Activated naive CD8-positive, alpha-beta T cell treated with anti-CD3 and anti-CD28 coated beads, Interleukin-2, amount 50 U/mL, for 16 hours (primary cell): Measurements from ENCODE around the gene PTEN.
"Not testable (repeated sequence)": the region's sequence is repeated elsewhere in the genome, so short reads cannot be mapped to it uniquely, and the experiment has no call there.

Source experiments
- DNase-seq: peaks from one replicate; pipeline ENCODE4 v3.0.0-alpha.2; 2020; ENCODE audit warnings: low read depth, low spot score

Gene PTEN

DNA sequence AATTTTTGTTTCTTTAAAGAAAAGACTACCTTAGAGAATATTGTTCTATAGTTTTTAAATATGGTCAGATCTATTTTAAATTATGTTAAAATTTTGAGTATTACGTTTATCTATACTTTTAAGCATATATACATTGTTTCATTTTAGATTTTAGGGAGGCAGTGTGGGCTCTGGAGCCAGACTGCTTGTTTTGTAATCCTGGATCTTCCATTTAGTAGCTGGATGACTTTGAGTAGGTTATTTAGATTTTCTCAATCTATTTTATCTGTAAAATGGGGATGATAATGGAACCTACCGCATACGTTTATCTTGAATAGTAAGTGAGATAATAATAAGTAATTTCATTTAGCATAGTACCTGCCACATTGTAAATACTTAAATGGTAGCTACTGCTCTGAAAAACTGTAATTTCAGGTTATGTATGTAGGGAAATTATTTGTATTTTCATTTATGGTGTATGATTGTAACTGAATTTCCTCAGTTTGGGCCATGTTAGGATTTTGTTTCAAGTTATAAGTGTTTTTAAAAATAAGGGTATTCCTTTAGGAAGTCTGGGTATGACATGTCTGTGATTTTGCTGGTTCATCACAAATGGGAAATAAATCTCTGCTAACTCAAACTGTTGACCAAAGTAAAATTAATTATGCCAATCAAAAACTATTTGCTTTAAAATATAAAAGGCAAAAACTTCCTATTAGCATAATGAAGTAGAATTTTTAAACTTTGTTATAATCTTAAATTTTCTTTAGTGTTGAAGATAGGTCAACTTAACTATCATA, 6.5 kb downstream of the PTEN start:
- no peak for DNase-seq

- DNase-seq: no peak
Observed at GRCh38 chr10:87872828-87873227, 9.4 kb downstream of the PTEN start.

- no peak for DNase-seq
Observed at GRCh38 chr10:87873656-87874055, 10.2 kb downstream of the PTEN start.

GRCh38 chr10:87875929-87876571, 12.6 kb downstream of the PTEN start:
- DNase-seq: no peak

DNA sequence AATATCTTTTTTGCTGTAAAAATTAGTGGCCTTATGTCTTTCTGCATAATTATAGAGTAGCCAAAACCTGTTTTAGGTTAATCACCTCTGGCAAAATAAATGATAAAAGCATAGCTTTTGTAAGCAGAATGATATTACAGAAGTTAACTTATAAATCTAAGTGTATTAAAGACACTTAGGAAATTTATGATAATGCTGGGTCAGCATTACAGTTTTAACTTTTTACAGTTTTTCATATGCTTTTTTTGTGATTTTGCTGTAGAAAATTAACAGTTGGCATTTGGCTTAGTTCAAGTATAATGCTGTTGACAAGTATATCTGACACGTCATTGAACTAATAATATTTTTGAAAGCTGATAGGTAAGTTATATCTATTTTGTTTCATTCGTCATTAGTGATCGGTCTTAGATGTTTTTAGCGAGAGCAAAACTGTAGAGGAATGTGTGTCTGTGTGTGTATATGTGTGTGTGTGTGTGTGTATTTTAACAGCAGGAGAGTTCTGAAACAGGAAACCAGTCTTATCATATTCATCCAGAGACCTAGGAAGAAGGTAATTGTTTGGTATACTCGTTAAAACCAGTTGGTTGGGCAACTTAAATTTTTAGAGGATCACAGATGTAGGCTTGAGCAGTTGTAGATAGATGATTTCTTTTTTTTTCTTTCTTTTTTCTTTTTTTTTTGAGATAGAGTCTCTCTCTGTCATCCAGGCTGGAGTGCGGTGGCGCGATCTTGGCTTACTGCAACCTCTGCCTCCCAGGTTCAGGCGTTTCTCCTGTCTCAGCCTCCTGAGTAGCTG, 15.4 kb downstream of the PTEN start:
- no peak for DNase-seq

DNA sequence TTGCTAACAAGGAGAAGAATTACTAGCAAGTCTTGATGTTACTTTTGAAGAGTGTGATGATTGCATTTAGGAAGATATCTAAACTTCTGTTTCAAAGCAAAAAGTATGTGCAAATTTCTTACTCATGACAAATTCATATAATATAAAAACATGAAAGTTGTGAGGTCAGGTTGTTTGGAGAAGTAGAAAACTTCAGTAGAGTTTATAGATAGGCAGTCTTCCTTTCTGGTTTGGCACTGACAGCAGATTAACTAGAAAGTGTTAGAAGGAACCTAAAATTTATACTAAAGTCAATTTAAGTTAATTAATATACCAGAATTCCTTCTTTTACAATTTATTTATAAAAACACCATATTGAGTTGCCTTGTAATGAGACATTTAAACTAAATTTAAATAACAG, 16.9 kb downstream of the PTEN start:
- no peak for DNase-seq

- DNase-seq: not testable (repeated sequence)
Observed at GRCh38 chr10:87881373-87882059, 18.1 kb downstream of the PTEN start.

GRCh38 chr10:87882555-87883294, 19.3 kb downstream of the PTEN start:
- no peak for DNase-seq

DNA sequence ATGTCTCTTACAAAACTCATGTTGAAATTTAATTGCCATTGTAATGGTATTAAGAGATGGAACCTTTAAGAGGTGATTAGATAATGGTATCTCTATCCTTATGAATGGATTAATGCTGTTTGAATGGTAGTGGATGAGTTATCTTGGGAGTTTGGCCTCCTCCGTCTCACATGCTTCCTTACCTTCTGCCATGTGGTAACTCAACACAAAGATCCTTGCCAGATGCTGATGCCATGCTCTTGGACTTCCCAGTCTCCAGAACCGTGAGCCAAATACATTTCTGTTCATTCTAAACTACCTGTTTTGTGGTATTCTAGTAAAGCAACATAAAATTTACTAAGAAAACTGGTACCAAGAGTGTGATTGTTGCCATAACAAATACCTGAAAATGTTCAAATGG, 23.2 kb downstream of the PTEN start:
- no peak for DNase-seq

- no peak for DNase-seq
Observed at GRCh38 chr10:87887146-87887545, 23.7 kb downstream of the PTEN start.

- DNase-seq: no peak
Observed at GRCh38 chr10:87887548-87888289, 24.3 kb downstream of the PTEN start.

DNA sequence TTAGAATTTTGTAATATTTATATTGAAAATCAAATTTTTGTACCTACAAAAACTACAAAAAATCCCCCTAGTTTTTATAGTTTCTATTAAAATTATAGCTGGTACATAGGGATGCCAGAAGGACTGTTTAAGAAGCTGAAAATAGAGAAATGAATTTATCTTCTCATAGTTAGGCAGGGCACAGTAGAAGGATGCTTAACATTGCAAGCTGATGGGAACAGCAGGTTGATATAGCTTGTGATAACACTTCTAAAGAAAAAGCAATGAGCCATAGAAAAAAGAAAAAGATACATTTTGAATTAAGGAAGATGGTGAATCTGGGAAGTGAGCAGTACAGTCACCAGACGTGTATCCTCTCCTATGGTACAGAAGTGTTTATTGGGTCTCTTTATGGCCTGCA, 32.0 kb downstream of the PTEN start:
- no peak for DNase-seq

GRCh38 chr10:87896216-87896615, 32.8 kb downstream of the PTEN start:
- DNase-seq: no peak

DNA sequence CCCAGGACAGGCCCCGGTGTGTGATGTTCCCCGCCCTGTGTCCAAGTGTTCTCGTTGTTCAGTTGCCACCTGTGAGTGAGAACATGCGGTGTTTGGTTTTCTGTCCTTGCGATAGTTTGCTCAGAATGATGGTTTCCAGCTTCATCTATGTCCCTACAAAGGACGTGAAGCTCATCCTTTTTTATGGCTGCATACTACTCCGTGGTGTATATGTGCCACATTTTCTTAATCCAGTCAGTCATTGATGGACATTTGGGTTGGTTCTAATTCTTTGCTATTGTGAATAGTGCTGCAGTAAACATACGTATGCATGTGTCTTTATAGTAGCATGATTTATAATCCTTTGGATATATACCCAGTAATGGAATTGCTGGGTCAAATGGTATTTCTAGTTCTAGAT, 34.5 kb downstream of the PTEN start:
- DNase-seq: not testable (repeated sequence)

DNA sequence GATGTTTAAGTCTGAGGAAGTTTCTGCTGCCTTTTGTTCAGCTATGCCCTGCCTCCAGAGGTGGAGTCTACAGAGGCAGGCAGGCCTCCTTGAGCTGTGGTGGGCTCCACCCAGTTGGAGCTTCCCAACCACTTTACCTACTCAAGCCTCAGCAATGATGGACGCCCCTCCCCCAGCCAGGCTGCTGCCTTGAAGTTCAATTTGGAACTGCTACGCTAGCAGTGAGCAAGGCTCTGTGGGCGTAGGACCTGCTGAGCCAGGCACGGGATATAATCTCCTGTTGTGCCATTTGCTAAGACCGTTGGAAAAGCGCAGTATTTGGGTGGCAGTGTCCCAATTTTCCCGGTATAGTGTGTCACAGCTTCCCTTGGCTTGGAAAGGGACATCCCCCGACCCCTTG, 40.0 kb downstream of the PTEN start:
- not testable (repeated sequence) for DNase-seq

GRCh38 chr10:87913156-87913921, 49.9 kb downstream of the PTEN start:
- no peak for DNase-seq

- no peak for DNase-seq
Observed at GRCh38 chr10:87915406-87915805, 52.0 kb downstream of the PTEN start.

GRCh38 chr10:87915989-87916388, 52.6 kb downstream of the PTEN start:
- DNase-seq: no peak

DNA sequence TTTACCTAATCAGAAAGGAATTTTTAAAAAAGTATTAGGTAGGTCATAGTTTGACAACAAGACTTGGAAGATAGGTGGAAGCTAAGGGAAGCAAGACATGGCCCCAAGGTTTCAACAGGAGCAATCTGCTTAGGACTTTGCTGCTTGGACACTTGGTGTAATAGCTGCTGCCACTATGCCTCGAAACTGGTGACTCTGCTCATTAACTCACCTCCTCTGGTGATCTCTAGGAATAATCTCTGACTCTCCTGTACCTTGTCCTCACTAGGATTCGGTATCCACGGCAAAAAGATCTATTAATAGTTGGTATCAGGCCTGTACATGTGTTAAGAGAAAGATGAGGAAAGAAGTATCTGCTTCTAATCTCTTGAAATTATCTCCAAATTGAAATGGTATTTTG, 53.1 kb downstream of the PTEN start:
- DNase-seq: no peak
